HS-27A (cell line): ENCODE measurements around the gene MATN4.
"Not testable (repeated sequence)": the region's sequence is repeated elsewhere in the genome, so short reads cannot be mapped to it uniquely, and the experiment has no call there.

Experiments used
- DNase-seq: peaks from one replicate; pipeline ENCODE4 v3.0.0-alpha.2; 2012; ENCODE audit warnings: low read depth, missing footprints

The MATN4 gene

GRCh38 chr20:45308117-45308778, at the start of gene MATN4:
MATN4 (minus strand) TSS chr20:45308299; CDS start chr20:45305582, 2,717 bp downstream.
- DNase-seq = no peak

GRCh38 chr20:45355209-45356084, 47.3 kb upstream of the MATN4 start:
- DNase-seq = no peak

- no peak for DNase-seq
Measured at GRCh38 chr20:45354423-45355208, 46.5 kb upstream of the MATN4 start.

GRCh38 chr20:45353746-45354145, 45.6 kb upstream of the MATN4 start:
- DNase-seq = no peak

GRCh38 chr20:45352729-45353128, 44.6 kb upstream of the MATN4 start:
- no peak for DNase-seq

- not testable (repeated sequence) for DNase-seq
Measured at GRCh38 chr20:45350795-45351194, 42.7 kb upstream of the MATN4 start.

- DNase-seq = no peak
Measured at GRCh38 chr20:45350217-45350616, 42.1 kb upstream of the MATN4 start.

GRCh38 chr20:45347936-45348778, 40.1 kb upstream of the MATN4 start, which contains the start of gene SDC4:
SDC4 (minus strand) TSS chr20:45348424; CDS start chr20:45348384, 40 bp downstream.
- no peak for DNase-seq

- no peak for DNase-seq
Measured at GRCh38 chr20:45347297-45347935, 39.3 kb upstream of the MATN4 start.

- DNase-seq = no peak
Measured at GRCh38 chr20:45346851-45347250, 38.8 kb upstream of the MATN4 start.

- DNase-seq = no peak
Measured at GRCh38 chr20:45346291-45346718, 38.2 kb upstream of the MATN4 start.

GRCh38 chr20:45345104-45345936, 37.2 kb upstream of the MATN4 start:
- DNase-seq = no peak

- DNase-seq = no peak
Measured at GRCh38 chr20:45344168-45344860, 36.2 kb upstream of the MATN4 start.

GRCh38 chr20:45343532-45344167, 35.6 kb upstream of the MATN4 start:
- DNase-seq = no peak

GRCh38 chr20:45342855-45343531, 34.9 kb upstream of the MATN4 start:
- DNase-seq = no peak

GRCh38 chr20:45341939-45342854, 34.1 kb upstream of the MATN4 start:
- DNase-seq = no peak

GRCh38 chr20:45341579-45341938, 33.5 kb upstream of the MATN4 start:
- no peak for DNase-seq
